ENCODE results near the gene LRGUK. TPM values are rescaled to one million over a fixed set of nuclear protein-coding genes. Genes with fewer than 3 reads are reported as not detected.

The LRGUK gene
- total and polyA plus RNA-seq, 2 experiments from 2014 or later = 2.4 to 7.1 TPM

DNA sequence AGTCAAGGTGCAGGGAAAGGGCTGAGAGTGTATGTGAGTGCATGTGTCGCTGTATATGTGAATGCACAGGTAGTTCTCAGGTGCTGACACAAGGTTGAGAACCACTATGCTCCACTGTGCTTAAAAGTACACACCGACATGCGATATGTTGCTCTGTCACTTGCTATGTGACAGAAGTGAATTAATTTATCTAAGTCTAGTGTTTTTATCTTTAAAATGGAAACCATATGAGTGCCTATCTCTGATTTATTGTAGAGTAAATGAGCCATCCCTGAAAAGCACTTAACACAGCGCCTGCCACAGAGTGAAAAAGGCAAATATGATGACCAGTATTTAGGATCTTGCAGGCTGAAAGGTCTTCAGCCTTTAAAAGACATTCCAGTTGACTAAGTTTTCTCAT, 184.7 kb downstream of the LRGUK start:
- H2AFZ ChIP-seq = no peak overlapping the region
- H3K27me3 ChIP-seq (ENCODE audit: insufficient read depth) = no peaks in the 10 kb centered on the region
- H3K79me2 ChIP-seq (replicated peaks; ENCODE audit: insufficient read depth) = peaks cover 29% of the 10 kb centered on the region
- Mint-ChIP-seq H3K36me3 (ENCODE audit: low read depth) (0 out of 3 replicates have a peak, but pooled peaks cover 2% of the 10 kb centered on the region), H3K27me3 (ENCODE audit: insufficient read depth, low read depth, poor library complexity) (no peaks in the 10 kb centered on the region), H3K4me3 (no peak overlapping the region), H3K27ac (no peak overlapping the region), H3K4me1 (peaks cover 6% of the 10 kb centered on the region), H3K9me3 (no peaks in the 10 kb centered on the region)
- H4K20me1 ChIP-seq (replicated peaks; ENCODE audit: insufficient read depth) = peaks cover 4% of the 10 kb centered on the region; the same call in 1 of the 2 replicates
- no peaks in the 10 kb centered on the region for H3F3A ChIP-seq (replicated peaks; ENCODE audit: low read depth)
- no peaks in the 10 kb centered on the region for H3K36me3 ChIP-seq (ENCODE audit: insufficient read depth)
- no peak overlapping the region for H3K4me3 ChIP-seq
- no peak for ATAC-seq
- TF ChIP-seq EZH2phosphoT487 (IDR thresholded peaks at IDR 0.05; ENCODE audit: unreplicated experiment) (no peak), ZNF114 (CRISPR knock-in tag; IDR thresholded peaks at IDR 0.05) (no peak), STAT1 (IDR thresholded peaks at IDR 0.05; ENCODE audit: unreplicated experiment) (no peak), NANOG (IDR thresholded peaks at IDR 0.05; ENCODE audit: borderline replicate concordance) (no peak)
- TF ChIP-seq, protein P1, sequence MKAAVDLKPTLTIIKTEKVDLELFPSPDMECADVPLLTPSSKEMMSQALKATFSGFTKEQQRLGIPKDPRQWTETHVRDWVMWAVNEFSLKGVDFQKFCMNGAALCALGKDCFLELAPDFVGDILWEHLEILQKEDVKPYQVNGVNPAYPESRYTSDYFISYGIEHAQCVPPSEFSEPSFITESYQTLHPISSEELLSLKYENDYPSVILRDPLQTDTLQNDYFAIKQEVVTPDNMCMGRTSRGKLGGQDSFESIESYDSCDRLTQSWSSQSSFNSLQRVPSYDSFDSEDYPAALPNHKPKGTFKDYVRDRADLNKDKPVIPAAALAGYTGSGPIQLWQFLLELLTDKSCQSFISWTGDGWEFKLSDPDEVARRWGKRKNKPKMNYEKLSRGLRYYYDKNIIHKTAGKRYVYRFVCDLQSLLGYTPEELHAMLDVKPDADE (IDR thresholded peaks at IDR 0.05) = no peak
- TF ChIP-seq, protein P2, sequence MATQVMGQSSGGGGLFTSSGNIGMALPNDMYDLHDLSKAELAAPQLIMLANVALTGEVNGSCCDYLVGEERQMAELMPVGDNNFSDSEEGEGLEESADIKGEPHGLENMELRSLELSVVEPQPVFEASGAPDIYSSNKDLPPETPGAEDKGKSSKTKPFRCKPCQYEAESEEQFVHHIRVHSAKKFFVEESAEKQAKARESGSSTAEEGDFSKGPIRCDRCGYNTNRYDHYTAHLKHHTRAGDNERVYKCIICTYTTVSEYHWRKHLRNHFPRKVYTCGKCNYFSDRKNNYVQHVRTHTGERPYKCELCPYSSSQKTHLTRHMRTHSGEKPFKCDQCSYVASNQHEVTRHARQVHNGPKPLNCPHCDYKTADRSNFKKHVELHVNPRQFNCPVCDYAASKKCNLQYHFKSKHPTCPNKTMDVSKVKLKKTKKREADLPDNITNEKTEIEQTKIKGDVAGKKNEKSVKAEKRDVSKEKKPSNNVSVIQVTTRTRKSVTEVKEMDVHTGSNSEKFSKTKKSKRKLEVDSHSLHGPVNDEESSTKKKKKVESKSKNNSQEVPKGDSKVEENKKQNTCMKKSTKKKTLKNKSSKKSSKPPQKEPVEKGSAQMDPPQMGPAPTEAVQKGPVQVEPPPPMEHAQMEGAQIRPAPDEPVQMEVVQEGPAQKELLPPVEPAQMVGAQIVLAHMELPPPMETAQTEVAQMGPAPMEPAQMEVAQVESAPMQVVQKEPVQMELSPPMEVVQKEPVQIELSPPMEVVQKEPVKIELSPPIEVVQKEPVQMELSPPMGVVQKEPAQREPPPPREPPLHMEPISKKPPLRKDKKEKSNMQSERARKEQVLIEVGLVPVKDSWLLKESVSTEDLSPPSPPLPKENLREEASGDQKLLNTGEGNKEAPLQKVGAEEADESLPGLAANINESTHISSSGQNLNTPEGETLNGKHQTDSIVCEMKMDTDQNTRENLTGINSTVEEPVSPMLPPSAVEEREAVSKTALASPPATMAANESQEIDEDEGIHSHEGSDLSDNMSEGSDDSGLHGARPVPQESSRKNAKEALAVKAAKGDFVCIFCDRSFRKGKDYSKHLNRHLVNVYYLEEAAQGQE (IDR thresholded peaks at IDR 0.05; ENCODE audit: unreplicated experiment) = no peak
- H3K4me2 ChIP-seq = no peak overlapping the region
- no peaks in the 10 kb centered on the region for H3K9me2 ChIP-seq (ENCODE audit: insufficient read depth)
- H3K27ac ChIP-seq (ENCODE audit: low read depth) = no peak overlapping the region
- DNase-seq (ENCODE audit: low spot score) = no peak
- peaks cover 5% of the 10 kb centered on the region for H3K4me1 ChIP-seq (ENCODE audit: insufficient read depth)

DNA sequence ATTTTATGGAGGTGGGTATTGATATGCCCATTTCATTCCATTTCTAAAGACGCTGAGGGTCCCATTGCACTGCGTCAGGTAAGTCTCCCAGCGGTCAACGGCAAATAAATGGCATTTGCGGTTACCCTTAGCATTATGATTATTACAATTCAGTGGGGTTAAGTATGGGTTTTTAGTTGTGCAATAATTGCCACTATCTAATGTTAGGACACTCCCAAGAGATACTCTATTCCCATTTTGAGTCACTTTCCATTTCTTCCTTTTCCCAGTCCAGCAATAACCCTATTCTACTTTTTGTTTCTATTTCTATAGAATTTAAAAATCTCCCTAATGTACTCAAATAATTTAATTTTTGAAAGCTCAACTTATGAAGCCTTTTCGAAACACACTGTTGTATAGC, 185.6 kb downstream of the LRGUK start:
- Mint-ChIP-seq H3K27me3 (ENCODE audit: insufficient read depth, low read depth, poor library complexity) (no peaks in the 10 kb centered on the region), H3K4me1 (peaks cover 11% of the 10 kb centered on the region), H3K36me3 (ENCODE audit: low read depth) (0 out of 3 replicates have a peak, but pooled peaks cover 2% of the 10 kb centered on the region), H3K4me3 (no peak overlapping the region), H3K27ac (no peak overlapping the region), H3K9me3 (no peaks in the 10 kb centered on the region)
- DNase-seq (ENCODE audit: low spot score) (no peak), ATAC-seq (no peak)
- peaks cover 8% of the 10 kb centered on the region for H3K4me1 ChIP-seq (ENCODE audit: insufficient read depth)
- H3K9me2 ChIP-seq (ENCODE audit: insufficient read depth) = no peaks in the 10 kb centered on the region
- no peaks in the 10 kb centered on the region for H3K27me3 ChIP-seq (ENCODE audit: insufficient read depth)
- H4K20me1 ChIP-seq (replicated peaks; ENCODE audit: insufficient read depth) = peaks cover 4% of the 10 kb centered on the region; the same call in 1 of the 2 replicates
- H3F3A ChIP-seq (replicated peaks; ENCODE audit: low read depth) = no peaks in the 10 kb centered on the region
- no peaks in the 10 kb centered on the region for H3K36me3 ChIP-seq (ENCODE audit: insufficient read depth)
- H3K4me2 ChIP-seq = no peak overlapping the region
- no peak overlapping the region for H3K27ac ChIP-seq (ENCODE audit: low read depth)
- H2AFZ ChIP-seq = no peak overlapping the region
- no peak overlapping the region for H3K4me3 ChIP-seq
- peaks cover 29% of the 10 kb centered on the region for H3K79me2 ChIP-seq (replicated peaks; ENCODE audit: insufficient read depth)
- TF ChIP-seq NANOG (IDR thresholded peaks at IDR 0.05; ENCODE audit: borderline replicate concordance) = no peak
- TF ChIP-seq EZH2phosphoT487 (IDR thresholded peaks at IDR 0.05; ENCODE audit: unreplicated experiment) = no peak
- no peak for TF ChIP-seq EZH2 (IDR thresholded peaks at IDR 0.05; ENCODE audit: low read depth, unreplicated experiment)
- TF ChIP-seq STAT1 (IDR thresholded peaks at IDR 0.05; ENCODE audit: unreplicated experiment) = no peak
- TF ChIP-seq, protein P2 (IDR thresholded peaks at IDR 0.05; ENCODE audit: unreplicated experiment) = no peak
- TF ChIP-seq ZNF114 (CRISPR knock-in tag; IDR thresholded peaks at IDR 0.05) = no peak
- no peak for TF ChIP-seq CREB1 (CRISPR knock-in tag; IDR thresholded peaks at IDR 0.05; ENCODE audit: low read depth)
- TF ChIP-seq, protein P3, sequence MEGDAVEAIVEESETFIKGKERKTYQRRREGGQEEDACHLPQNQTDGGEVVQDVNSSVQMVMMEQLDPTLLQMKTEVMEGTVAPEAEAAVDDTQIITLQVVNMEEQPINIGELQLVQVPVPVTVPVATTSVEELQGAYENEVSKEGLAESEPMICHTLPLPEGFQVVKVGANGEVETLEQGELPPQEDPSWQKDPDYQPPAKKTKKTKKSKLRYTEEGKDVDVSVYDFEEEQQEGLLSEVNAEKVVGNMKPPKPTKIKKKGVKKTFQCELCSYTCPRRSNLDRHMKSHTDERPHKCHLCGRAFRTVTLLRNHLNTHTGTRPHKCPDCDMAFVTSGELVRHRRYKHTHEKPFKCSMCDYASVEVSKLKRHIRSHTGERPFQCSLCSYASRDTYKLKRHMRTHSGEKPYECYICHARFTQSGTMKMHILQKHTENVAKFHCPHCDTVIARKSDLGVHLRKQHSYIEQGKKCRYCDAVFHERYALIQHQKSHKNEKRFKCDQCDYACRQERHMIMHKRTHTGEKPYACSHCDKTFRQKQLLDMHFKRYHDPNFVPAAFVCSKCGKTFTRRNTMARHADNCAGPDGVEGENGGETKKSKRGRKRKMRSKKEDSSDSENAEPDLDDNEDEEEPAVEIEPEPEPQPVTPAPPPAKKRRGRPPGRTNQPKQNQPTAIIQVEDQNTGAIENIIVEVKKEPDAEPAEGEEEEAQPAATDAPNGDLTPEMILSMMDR (conservative IDR thresholded peaks at IDR 0.05; ENCODE audit: low read depth in 2 of 2) = no peak
- TF ChIP-seq ZNF331 (CRISPR knock-in tag; IDR thresholded peaks at IDR 0.05; ENCODE audit: low read depth) = no peak
- TF ChIP-seq, protein P1 (IDR thresholded peaks at IDR 0.05) = no peak
- TF ChIP-seq POLR2AphosphoS5 (IDR thresholded peaks at IDR 0.05; ENCODE audit: low read depth) = no peak
- no peak for TF ChIP-seq JUNB (IDR thresholded peaks at IDR 0.05; ENCODE audit: unreplicated experiment)
